GM08714 (cell line): Measurements from ENCODE around the gene PTPN21.

Experiments
- H3K4me3 ChIP-seq: fragments of 200-500 bp; sonication (Bioruptor generic); 2 replicates; pipeline ENCODE4 v1.5.1; 2014; ENCODE audit warnings: mild to moderate bottlenecking, low read length, inconsistent platforms
- ZNF274 ChIP-seq: IDR thresholded peaks from 2 replicates; pipeline ENCODE4 v1.6.1; 2012; ENCODE audit warnings: mild to moderate bottlenecking, low read depth, low read length

The PTPN21 gene

DNA sequence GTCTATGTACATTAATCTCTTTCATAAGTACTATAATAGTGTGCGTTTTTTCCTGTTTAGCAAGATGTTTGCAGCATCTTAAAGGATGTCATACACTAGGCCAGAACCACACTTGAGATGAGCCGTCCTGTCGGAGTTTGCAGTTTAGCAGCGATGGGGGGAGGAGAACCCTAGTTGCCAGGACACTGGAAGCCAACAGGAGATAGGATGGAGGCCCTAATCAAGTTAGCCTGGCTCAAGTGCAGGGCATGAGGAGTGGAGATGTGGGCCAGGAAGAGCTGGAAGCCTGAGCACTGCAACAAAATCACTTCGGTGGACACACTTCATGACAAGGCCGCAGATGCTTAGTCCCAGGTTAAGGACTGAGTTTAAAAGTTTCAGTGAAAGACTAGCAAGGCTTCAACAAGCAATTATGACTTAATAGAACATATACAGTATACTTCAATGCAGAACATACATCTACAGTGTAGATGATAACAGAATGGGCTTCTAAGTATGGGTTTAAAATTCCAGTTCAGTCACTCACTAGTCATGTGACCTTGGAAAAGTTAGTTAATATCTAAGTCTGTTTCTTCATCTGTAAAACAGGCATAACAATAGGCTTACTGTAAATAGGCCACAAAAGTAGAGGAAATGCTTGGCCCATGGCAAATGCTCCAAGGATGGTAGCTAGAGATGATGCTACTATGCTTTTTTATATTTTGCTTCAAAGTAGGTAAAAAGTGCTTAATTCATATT is 77.1 kb downstream of the PTPN21 start:
- TF ChIP-seq ZNF274: no peak
- no peak overlapping the region for H3K4me3 ChIP-seq

DNA sequence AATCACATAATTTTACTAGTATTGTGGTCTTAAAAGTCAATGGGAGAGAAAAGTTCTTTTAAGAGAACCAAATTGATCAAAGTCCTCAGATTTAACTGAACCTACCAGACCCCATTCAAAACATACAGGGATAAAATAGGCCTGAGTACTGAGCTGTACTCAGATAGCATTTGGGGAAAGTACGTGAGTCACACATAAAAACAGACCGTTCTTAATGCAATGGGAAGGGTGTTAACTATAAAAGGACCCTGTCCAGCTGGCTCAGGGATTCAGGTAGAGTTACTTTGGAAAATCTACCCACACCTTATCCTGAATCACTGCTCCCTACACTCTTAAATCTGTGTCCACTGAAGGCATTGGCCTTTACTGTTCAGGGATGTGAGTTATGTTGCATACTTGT is 78.0 kb downstream of the PTPN21 start:
- no peak overlapping the region for H3K4me3 ChIP-seq
- no peak for TF ChIP-seq ZNF274

DNA sequence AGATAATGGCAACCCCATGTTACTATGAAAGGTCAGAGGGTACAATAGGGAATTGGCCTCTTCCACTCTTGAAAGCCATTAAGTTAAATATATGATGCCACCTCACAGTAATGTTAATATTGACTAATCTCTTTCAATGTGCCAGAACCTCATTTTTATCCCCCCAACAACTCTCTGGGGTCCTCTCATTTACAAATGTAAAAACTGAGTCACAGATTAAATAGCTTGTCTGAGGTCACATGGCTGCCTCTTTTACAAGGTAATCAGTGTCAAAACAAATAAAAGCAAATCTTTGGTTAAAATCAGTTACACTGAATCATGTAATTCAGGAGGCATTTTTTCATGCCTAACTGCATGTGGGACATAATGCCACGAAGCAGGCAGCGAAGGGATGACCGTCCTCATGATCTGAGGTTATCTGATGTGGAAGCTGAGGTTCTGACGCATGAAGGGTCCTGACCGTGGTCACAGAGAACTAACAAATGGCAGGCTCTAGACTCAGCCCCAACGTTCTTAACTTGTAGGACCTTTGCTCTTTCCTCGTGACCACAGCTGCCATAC is 78.5 kb downstream of the PTPN21 start:
- no peak for TF ChIP-seq ZNF274
- no peak overlapping the region for H3K4me3 ChIP-seq

DNA sequence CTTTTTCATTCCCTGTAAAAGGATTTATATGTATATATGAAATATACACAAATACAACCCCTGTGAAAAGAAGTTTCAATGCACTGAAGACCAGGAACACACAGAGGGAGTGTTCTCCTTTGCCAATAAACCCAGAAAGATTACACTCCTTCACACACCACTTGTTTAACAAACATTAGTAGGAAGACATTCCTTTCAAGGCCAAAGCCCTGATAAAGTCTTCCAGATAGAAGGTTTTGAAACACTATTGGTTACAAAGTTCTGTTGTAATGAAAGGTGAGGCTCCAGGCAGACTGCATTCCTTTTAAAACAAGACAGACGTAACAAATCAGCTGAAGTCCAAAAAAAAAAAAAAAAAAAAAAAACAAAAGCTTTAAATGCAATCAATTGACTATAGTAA is 81.0 kb downstream of the PTPN21 start:
- no peak for TF ChIP-seq ZNF274
- H3K4me3 ChIP-seq: no peak overlapping the region

DNA sequence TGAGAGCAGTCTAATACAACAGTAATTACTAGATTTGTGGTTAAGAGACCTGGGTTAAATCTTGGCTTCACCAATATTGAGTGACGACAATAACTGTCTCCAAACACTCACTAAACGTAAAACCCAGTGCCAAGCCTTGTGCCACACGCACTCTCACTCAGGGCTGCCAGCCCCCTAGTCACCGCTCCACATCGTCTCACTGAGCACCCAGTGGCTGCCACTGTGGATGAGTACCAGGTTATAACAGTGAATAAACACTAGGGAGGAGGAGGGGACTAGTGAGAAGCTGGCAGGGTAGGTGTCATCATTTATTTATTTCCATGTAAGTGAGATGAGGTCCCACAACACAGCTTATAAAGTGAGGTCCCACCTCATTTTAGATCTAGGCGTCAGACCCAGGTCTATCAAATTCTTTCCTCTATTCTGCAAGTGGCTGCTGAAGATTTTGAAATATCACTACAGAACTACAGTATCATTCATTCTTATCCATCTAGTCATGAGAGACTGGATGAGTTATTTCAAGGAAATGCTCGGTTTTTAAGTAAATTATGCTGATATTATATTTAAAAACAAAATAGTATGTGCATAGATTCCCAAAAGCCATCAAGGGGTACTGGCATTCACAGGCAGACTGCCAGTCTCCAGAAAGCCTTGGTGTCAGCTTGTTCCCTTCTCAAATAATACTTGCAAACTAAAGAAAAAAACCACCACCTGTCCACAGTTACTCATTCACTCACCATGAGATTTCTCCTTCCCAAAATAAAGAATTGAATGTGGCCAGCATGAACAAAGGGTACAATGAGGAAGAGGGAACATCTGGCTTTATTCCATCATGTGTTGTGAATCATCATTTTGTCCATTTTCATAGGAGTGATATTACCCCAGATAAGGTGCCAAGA is 84.0 kb downstream of the PTPN21 start:
- H3K4me3 ChIP-seq: no peak overlapping the region
- TF ChIP-seq ZNF274: no peak

DNA sequence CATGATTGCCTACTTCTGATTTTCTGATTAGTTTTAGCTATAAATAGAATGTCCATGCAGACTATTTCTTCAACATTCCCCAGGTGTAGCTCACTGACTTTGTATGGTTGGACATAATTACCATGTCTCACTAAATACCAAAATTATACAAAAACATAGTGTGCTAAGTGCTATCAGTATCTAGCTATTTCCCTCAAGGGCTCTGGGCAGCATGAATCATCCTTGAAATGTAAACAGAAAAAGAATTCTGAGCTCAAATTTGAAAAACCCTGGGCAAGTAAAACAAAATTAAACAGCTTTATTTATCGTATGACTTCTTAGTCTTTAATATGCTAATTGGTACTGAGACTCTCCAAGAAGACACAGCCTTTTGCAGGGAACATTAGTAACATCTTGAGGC is 86.4 kb downstream of the PTPN21 start:
- no peak overlapping the region for H3K4me3 ChIP-seq

DNA sequence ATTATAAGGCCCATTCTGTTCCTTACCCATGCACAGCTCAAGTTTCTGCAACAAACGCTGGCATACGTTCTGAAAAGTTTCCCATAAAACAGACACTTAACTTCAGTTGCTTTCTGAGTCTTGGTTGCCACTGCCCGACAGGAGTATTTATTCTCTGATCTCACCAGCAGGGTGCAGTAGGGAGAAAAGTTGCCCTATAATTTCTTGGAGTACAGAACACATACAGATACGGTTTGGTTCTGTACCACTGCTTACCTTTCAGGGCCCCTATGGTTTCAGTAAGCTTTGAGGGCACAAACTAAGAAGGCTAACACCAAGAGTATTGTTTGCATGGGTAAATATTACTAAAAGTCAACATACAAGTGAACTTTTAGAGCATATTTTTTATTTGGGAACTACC is 91.5 kb downstream of the PTPN21 start:
- no peak for TF ChIP-seq ZNF274
- no peak overlapping the region for H3K4me3 ChIP-seq

More for the DNA sequence above, 86.4 kb downstream of the PTPN21 start:
- no peak for TF ChIP-seq ZNF274

DNA sequence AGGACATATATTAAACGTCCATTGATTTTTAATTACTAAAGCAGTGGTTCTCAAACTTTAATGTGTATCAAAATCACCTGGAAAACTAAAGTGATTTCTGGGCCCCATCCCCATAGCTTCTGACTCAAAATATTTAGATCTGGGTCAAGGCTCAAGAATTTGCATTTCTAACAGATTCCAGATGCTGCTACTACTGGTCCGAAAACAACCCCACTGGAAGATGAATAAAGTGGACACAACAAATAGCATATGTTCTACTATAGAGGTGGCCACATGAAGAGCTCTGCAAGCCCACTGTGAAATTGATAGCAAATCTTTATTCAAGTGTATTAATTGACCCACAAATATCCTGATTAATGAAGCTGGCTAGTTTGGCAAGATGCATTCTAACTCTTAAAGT is 99.9 kb downstream of the PTPN21 start:
- no peak for TF ChIP-seq ZNF274
- H3K4me3 ChIP-seq: no peak overlapping the region

DNA sequence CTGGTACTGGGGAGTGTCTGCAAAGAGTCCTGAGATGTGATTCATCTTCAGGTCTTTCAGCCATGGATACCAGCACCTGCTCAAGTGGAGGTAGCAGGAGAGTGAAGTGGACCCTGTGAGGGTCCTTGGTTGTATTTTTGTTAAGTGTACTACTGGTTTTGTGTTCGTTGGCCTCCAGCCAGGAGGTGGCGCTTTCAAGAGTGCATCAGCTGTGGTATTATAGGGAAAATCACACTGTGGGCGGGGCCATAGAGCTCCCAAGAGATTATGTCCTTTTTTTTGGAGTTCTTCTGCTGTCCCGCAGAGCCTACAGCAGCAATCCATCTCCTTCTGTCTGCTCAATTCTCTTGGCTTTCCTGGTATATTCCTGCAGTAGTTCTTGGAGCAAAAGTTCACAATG is 102.6 kb downstream of the PTPN21 start:
- H3K4me3 ChIP-seq: no peak overlapping the region
- no peak for TF ChIP-seq ZNF274

DNA sequence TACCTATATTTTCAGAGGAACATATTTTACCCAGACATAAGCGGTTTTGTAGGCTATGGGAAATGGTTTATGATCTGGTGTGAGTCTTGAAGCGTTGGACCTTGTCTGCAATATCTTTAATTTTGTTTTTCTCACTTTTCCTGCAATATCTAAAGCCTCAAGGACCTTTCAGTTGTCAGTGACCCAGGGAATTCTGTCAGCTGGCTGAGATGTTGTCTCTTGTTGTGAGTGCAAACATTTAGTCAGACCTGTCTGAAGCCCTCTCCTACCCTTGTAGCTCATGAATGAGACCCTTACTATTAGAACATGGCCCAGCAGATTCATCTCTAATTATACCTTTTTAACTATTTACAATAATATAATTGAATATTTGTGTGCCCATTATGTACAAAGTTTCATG is 115.7 kb downstream of the PTPN21 start:
- no peak overlapping the region for H3K4me3 ChIP-seq

DNA sequence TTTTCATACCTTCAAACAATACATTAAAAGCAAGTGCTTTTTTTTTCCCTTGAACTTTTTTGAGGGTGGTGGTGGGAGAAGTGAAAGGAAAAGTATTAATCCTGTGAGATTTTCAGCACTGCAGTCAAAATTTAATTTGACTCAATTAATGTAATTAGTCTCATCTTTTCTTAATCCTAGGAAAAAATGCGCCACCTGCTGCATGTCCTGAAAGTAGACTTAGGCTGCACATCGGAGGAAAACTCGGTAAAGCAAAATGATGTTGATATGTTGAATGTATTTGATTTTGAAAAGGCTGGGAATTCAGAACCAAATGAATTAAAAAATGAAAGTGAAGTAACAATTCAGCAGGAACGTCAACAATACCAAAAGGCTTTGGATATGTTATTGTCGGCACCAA is 117.1 kb downstream of the PTPN21 start:
- H3K4me3 ChIP-seq: no peak overlapping the region

More for the DNA sequence above, 115.7 kb downstream of the PTPN21 start:
- no peak for TF ChIP-seq ZNF274

DNA sequence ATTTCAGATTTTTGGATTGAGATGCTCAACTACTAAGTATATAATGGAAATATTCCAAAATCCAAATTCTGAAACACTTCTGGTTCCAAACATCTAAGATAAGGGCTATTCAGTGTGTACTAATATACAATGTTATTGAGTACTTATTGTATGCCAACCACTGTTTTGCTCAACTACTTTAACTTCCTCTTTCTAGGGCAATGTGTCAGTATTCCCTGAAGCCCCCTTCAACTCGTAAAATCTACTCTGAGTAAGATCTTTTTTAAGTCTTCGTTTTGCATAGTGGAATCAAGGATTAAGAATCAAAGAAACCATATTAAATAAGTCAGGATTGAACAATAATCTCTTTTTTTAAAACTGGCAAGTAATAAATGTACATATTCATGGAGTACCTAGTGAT is 123.8 kb downstream of the PTPN21 start:
- no peak for TF ChIP-seq ZNF274
- H3K4me3 ChIP-seq: no peak overlapping the region

More for the DNA sequence above, 117.1 kb downstream of the PTPN21 start:
- no peak for TF ChIP-seq ZNF274

DNA sequence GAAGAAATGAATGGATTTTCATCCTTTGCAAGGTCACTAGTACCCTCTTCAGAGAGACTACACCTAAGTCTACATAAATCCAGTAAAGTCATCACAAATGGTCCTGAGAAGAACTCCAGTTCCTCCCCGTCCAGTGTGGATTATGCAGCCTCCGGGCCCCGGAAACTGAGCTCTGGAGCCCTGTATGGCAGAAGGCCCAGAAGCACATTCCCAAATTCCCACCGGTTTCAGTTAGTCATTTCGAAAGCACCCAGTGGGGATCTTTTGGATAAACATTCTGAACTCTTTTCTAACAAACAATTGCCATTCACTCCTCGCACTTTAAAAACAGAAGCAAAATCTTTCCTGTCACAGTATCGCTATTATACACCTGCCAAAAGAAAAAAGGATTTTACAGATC is 128.5 kb downstream of the PTPN21 start:
- H3K4me3 ChIP-seq: no peak overlapping the region
- no peak for TF ChIP-seq ZNF274

DNA sequence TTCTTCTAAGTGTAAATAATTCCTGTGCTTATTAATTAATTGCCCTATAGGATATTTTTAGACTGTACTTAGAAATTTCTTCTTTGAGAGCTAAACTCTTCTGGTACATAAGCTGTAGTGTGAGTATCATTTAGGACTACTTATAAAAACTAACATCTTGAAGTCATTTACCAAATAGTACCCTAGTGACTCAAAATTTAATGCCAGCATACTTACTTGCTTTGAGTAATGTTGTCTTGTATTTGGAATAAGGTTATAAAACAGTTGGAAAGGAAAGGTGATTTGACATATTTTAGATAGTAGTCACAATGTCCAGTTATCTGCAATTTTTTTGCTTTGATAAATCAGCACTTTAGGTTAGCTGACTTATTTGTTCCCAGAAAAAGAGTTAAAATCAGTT is 130.2 kb downstream of the PTPN21 start:
- no peak overlapping the region for H3K4me3 ChIP-seq
- no peak for TF ChIP-seq ZNF274
